Mammary epithelial cell (primary cell): Measurements from ENCODE around the gene ZXDC.

Source experiments
- EZH2 ChIP-seq: IDR thresholded peaks from 2 replicates; pipeline ENCODE4 v1.6.1; 2012; ENCODE audit warnings: low read length, inconsistent platforms, borderline replicate concordance
- TF ChIP-seq, protein P1 (sequence below), 2 donors: IDR thresholded peaks in 1 of 2; conservative IDR thresholded peaks in 1 of 2; 2 replicates each; pipeline ENCODE4 v1.5.1; 2011 to 2012; ENCODE audit warnings: inconsistent platforms in 2 of 2, low read length in 2 of 2, mild to moderate bottlenecking in 2 of 2, control low read depth in 1 of 2, low read depth in 1 of 2; ENCODE audit not compliant: insufficient read depth in 1 of 2; ENCODE audit errors: extremely low read depth in 1 of 2

DNA sequence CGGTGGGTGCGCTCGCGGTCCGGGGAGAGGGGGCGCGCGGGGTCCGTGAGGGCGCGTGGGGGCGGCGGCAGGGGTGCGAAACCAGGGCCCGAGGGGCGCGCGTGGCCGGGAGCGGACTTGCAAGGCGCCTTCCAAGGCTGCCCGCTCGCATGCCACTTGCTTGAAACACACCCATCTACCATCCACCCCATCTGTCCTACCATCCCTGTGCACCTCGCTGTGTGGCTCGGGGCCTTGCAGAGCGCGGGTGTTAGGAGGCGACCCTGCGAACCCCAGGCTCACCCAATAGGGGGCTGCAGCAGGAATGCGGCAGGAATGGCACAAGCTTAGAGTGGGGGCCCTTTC lies 80.7 kb downstream of the ZXDC start:
- TF ChIP-seq, protein P1, sequence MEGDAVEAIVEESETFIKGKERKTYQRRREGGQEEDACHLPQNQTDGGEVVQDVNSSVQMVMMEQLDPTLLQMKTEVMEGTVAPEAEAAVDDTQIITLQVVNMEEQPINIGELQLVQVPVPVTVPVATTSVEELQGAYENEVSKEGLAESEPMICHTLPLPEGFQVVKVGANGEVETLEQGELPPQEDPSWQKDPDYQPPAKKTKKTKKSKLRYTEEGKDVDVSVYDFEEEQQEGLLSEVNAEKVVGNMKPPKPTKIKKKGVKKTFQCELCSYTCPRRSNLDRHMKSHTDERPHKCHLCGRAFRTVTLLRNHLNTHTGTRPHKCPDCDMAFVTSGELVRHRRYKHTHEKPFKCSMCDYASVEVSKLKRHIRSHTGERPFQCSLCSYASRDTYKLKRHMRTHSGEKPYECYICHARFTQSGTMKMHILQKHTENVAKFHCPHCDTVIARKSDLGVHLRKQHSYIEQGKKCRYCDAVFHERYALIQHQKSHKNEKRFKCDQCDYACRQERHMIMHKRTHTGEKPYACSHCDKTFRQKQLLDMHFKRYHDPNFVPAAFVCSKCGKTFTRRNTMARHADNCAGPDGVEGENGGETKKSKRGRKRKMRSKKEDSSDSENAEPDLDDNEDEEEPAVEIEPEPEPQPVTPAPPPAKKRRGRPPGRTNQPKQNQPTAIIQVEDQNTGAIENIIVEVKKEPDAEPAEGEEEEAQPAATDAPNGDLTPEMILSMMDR (conservative IDR thresholded peaks at IDR 0.05 in 1 of 2, IDR thresholded peaks at IDR 0.05 in 1 of 2; ENCODE audit: extremely low read depth in 1 of 2, insufficient read depth in 1 of 2, low read depth in 1 of 2, low read length in 2 of 2) = no peak
- no peak for TF ChIP-seq EZH2
